Measurements from ENCODE around the gene TMEM45A.
"Not testable (repeated sequence)": the region's sequence is repeated elsewhere in the genome, so short reads cannot be mapped to it uniquely, and the experiment has no call there.

The TMEM45A gene

DNA sequence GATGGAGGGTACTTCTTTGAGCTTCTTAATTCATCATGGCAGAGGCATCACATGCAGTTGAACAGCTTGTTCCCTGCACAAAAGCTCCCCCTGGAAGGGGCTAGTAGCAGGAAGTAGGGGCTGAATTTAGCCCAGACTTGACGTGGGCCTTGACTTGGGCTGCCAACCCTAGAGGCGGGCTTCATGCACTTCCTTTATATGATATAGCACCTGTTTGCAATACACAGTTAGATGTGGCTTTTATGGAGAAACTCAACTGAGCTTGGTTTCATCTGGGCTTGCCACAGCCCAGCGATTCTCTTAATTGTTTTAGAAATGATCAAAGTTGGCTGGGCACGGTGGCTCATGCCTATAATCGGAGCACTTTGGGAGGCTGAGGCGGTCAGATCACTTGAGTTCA lies 83.3 kb downstream of the TMEM45A start:
- no peak for DNase-seq (ENCODE audit: low spot score)

DNA sequence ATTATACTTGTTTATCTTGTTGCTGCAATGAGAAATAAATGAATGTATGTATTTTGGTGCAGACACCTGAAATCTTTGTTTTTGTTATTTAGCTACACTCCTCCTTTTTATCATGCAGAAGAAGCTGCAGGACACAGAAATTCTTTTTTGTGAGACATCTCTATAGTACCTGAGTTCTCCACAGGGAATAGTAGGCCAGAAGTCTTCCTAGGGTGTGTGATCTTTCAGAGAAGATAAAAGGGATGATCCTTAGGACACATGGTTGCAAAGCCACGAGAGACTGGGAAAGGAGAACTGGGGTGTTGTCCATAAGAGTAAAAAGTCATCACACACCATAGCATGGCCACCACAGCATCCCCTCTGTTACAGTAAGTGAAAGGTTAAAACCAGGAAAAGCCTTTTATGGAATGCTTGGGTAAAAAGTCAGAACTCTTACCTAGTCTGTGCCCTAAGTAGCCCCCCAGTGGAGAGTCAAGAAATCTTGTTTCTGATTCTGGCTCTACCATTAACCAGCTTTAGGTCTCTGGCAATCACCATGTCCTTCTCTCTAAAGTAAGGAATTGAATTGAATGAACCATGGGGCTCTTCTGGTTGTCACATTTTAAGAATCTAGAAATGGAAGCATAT lies 85.1 kb downstream of the TMEM45A start:
- no peak for DNase-seq (ENCODE audit: low spot score)

DNA sequence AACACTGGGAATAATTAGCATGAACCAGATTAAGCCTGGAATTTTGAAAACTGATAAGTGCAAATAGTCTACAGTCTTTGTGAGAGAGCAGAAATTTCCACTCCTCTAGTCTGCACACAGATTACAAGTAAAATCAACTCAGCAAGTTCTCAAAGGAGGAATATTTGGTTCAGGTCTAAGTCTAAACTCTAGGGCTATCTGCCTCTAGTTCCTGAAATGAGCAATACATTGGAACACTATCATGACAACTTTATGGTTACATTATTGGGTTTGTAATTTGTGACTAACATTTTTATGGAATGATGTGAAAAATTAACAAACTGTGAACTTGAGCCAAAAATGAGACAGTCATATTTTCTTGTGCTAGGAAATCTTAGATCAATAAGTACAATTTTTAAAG lies 86.2 kb downstream of the TMEM45A start:
- DNase-seq (ENCODE audit: low spot score): no peak

DNA sequence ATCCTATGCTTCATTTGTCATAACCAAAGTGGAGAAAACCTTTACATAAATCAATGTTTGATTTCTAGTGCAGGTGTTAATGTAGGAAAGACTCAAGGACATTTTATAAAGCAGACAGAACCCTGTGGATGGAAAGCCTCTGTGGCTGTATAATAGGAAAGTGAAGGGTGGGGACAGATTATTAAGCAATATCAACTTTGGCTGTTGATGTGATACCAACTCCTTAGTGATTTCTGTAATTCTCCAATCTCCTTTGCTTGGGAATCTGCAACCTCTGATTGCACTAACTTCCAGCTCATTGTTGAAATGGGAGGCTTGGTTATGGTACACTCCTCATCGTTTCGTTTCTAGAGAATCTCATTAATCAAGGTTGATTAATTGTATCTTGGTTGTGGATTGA lies 87.7 kb downstream of the TMEM45A start:
- no peak for DNase-seq (ENCODE audit: low spot score)

- DNase-seq (ENCODE audit: low spot score): no peak
Observed at GRCh38 chr3:100581650-100582049, 89.2 kb downstream of the TMEM45A start.

GRCh38 chr3:100582157-100582556 lies 89.7 kb downstream of the TMEM45A start:
- not testable (repeated sequence) for DNase-seq (ENCODE audit: low spot score)

DNA sequence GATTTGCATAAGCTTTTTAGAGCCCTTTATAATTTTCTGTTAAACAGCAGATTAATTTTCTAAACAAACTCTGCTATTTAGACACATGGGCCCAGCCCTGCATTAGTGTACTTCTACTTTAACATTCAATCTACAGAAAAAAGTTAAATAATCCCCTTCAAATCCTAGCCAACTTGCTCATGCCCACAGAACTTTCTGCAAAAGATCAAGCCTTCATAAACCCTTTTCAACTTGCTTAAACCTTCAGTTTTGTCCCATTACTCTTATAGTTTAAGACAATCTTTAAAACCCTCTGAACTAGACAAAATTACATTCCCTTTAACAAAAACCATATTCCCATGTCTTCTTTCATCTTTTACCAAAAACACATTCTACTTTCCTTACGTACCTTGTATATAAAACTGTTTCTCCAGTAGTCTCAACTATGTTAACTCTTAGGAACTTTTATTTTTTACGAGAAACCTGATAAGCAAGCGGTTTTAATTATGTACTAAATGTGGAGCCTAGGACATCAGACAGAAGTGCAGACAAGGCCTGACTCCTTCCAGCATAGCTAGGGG lies 91.8 kb downstream of the TMEM45A start:
- DNase-seq (ENCODE audit: low spot score): no peak

- no peak for DNase-seq (ENCODE audit: low spot score)
Observed at GRCh38 chr3:100586832-100587231, 94.4 kb downstream of the TMEM45A start.

GRCh38 chr3:100588251-100588650 lies 95.8 kb downstream of the TMEM45A start:
- no peak for DNase-seq (ENCODE audit: low spot score)

GRCh38 chr3:100590114-100590839 lies 97.9 kb downstream of the TMEM45A start:
- DNase-seq (ENCODE audit: low spot score): peak; percentile 81

DNA sequence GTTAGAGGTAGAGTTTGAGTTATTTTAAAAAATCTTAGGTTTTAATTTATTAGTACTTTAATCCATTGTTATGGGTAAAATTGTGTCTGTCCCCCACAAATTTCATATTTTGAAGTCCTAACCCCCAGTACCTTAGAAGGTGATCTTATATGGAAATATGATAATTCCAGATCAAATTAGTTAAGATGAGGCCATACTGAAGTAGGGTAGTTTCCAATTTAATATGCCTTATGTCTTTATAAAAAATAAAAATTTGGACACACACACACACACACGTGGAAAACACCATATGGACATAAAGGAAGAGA lies 98.4 kb downstream of the TMEM45A start:
- no peak for DNase-seq (ENCODE audit: low spot score)

GRCh38 chr3:100591411-100591810 lies 99.0 kb downstream of the TMEM45A start:
- no peak for DNase-seq (ENCODE audit: low spot score)

DNA sequence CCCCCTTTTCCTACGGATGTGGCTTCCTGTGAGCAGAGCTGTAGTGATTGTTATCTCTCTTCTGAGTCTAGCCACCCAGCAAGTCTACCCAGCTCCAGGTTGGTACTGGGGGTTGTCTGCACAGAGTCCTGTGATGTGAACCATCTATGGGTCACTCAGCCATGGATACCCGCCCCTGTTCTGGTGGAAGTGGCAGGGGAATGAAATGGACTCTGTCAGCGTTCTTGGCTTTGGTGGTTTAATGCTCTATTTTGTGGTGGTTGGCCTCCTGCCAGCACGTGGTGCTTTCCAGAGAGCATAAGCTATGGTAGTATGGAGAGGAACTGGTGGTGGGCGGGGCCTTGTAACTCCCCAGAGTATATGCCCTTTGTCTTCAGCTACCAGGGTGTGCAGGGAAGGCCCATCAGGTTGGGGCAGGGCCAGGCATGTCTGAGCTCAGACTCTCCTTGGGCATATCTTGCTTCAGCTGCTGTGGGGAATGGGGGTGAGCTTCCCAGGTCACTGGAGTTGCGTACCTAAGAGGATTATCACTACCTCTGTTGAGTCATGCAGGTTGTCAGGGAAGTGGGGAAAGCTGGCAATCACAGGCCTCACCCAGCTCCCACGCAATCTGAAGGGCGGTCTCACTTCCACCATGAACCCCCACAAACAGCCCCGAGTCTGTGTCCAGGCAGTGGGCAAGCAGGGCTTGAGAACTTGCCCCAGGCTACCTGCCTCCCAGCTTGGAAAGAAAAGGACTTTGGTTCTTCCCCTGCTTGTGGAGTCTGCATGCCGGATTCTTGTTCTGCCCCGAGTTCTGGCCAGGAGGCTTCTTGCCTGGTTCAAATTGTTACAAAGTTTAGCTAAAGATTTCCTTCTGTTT lies 108.0 kb downstream of the TMEM45A start:
- no peak for DNase-seq (ENCODE audit: low spot score)

DNA sequence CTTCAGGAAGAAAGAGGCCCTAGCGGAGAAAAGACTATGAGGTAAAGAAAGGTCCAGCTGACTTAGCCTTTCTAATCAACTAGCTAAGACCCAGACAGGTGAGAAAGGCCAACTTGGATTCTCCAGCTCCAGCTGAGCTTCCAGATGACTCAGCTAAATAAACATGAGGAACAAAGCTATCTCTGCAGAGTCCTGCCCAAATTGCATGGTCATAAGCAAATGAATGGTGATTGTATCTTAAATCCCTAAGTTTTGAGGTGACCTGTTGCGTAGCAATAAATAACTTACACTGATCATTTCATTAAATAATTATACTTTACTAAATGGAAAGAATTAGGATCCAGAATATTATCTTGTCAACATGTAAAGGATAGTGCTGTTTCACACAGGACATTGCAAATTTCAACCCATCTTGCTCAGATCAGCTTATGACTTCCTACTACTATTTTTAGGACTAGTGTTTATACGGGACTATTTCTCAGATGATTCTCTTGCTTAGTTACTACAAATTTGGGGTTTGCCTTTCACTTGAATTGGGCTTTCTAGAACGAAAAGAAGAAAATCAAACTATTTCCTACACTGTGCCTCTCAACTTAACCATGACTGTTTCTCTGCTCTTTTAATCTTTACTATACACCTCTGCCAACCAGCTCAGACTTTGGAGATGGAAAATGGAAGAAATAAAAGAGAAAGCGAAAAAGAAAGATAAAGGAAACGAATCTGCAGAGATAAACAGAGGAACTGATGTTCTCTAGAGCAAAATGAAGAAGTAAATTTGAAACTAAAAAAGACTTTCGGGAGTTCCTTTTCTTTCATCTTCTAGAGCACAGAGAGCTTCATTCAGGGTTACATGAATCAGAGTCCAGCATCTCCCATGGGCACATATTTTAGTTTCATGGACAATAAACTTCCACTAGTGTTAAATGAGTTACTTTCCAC lies 110.4 kb downstream of the TMEM45A start:
- DNase-seq (ENCODE audit: low spot score): no peak

DNA sequence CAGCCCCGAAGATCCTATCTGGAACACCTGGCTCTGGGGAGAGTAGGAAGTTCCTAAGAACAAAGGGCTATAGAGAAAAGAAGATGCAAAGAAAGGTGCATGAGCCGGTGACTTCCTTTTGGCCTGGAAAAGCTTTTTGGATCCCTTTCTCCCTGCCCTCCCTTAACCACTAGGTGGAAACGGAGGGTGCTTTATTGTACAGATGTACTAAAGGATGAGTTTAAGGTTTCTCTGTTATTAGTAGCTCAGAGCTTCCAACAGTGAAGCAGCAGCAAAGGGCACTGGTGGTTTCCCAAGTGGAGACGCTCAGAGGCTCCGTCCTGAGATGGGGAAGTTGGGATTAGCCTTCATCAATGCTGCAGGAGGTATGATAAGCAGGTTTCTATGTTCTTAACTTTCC lies 111.0 kb downstream of the TMEM45A start:
- DNase-seq (ENCODE audit: low spot score): no peak

GRCh38 chr3:100605358-100605757 lies 112.9 kb downstream of the TMEM45A start:
- DNase-seq (ENCODE audit: low spot score): no peak

DNA sequence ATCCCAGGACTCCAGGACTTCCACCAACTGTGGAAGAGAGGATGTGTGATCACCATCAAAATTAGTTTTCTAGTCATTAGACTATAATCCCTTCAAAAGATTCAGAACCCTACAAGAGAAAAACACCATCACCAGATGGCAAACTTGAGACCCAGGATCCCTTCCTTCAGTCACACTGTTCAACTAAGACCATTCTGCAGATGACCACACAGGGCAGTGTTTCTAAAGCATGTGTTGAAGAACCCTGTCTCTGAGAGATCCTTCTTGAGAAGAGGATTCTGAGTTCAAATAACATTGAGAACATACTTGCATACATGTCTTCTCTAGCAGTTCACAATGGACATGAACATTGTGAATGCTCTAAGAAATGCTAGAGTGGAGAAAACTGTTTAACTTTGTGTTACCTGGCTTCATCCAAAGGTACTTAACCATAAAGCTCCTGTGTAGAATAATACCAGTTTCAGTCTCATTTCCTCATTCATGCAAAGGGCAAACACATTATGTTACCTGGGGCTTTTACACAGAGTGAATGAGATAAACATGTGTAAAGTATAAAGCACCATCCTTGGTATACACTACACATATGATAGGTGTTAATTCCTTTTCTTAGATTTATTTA lies 114.6 kb downstream of the TMEM45A start:
- no peak for DNase-seq (ENCODE audit: low spot score)

DNA sequence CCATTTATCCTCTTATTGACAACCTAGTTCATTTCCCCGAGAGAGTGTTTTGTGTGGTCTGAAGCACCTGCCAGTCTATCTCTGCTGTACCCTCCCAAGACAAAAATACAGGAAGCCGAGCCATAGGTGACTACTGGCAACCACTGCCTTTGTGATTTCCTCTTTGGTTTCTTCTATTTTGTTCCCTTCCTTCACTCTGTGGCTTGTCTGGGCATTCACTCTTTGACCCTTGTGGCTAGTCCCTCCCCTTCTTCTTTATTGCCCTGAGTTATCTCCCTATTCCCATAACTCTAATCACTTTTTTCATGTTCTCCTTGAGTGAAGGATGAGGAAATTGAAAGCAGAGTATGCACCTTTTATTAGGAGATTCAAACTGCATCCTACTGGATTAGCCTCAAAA lies 116.9 kb downstream of the TMEM45A start, which contains the start of gene ADGRG7:
TSS of gene ADGRG7 (plus strand) at position 297 of the 400 bp plus-strand sequence. CDS start 256 bp downstream, outside the sequence.
- DNase-seq (ENCODE audit: low spot score): no peak

- no peak for DNase-seq (ENCODE audit: low spot score)
Observed at GRCh38 chr3:100609963-100610362, 117.5 kb downstream of the TMEM45A start.

- no peak for DNase-seq (ENCODE audit: low spot score)
Observed at GRCh38 chr3:100611221-100611620, 118.8 kb downstream of the TMEM45A start.
